ENCODE measurements around the gene SIVA1. TPM values are rescaled to one million over a fixed set of nuclear protein-coding genes. Genes with fewer than 3 reads are reported as not detected.

Gene SIVA1
- total and polyA plus RNA-seq, 2 of the 8 experiments (the other 6 are each of a cell fraction or from before 2014, with no cell fraction given): 123 to 589 TPM

GRCh38 chr14:104732355-104732804, 20.6 kb upstream of the SIVA1 start (continued):
- TF ChIP-seq RAD21 (IDR thresholded peaks at IDR 0.05 in 1 of 2, conservative IDR thresholded peaks at IDR 0.05 in 1 of 2; ENCODE audit: low read depth in 2 of 2, low read length in 2 of 2) (no peak), CTBP2 (IDR thresholded peaks at IDR 0.05; ENCODE audit: borderline replicate concordance, insufficient read depth, insufficient read length, low read length) (no peak), E2F6 (IDR thresholded peaks at IDR 0.05) (no peak)
- TF ChIP-seq, protein P1, sequence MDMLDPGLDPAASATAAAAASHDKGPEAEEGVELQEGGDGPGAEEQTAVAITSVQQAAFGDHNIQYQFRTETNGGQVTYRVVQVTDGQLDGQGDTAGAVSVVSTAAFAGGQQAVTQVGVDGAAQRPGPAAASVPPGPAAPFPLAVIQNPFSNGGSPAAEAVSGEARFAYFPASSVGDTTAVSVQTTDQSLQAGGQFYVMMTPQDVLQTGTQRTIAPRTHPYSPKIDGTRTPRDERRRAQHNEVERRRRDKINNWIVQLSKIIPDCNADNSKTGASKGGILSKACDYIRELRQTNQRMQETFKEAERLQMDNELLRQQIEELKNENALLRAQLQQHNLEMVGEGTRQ (IDR thresholded peaks at IDR 0.05; ENCODE audit: low read length): no peak
